HG03095 (cell line): ENCODE results near the gene KRT74.
"Not testable (repeated sequence)": the region's sequence is repeated elsewhere in the genome, so short reads cannot be mapped to it uniquely, and the experiment has no call there.

Experiments
- ATAC-seq: cut with Tn5 transposase; IDR thresholded peaks from one replicate; pipeline ENCODE4 v1.9.1; 2021; ENCODE audit warnings: moderate library complexity; ENCODE audit not compliant: unreplicated experiment

KRT74 gene

GRCh38 chr12:52603314-52603713 is 29.7 kb upstream of the KRT74 start:
- no peak for ATAC-seq

GRCh38 chr12:52602552-52602951 is 28.9 kb upstream of the KRT74 start:
- ATAC-seq, result no peak

GRCh38 chr12:52601671-52602070 is 28.0 kb upstream of the KRT74 start:
- no peak for ATAC-seq

- ATAC-seq, result no peak
Observed at GRCh38 chr12:52600941-52601481, 27.4 kb upstream of the KRT74 start, which contains the start of gene KRT72. Gene KRT72 (minus strand): TSS chr12:52601463. CDS start chr12:52601452, 11 bp downstream.

GRCh38 chr12:52600475-52600874 is 26.8 kb upstream of the KRT74 start:
- ATAC-seq, result no peak

- ATAC-seq, result no peak
Observed at GRCh38 chr12:52600071-52600470, 26.4 kb upstream of the KRT74 start.

GRCh38 chr12:52598966-52599365 is 25.3 kb upstream of the KRT74 start:
- no peak for ATAC-seq

- not testable (repeated sequence) for ATAC-seq
Observed at GRCh38 chr12:52594237-52594636, 20.6 kb upstream of the KRT74 start.

GRCh38 chr12:52591521-52591920 is 17.9 kb upstream of the KRT74 start:
- ATAC-seq, result no peak

- ATAC-seq, result no peak
Observed at GRCh38 chr12:52590021-52590420, 16.4 kb upstream of the KRT74 start.

GRCh38 chr12:52587563-52587962 is 13.9 kb upstream of the KRT74 start:
- ATAC-seq, result no peak

GRCh38 chr12:52585946-52586345 is 12.3 kb upstream of the KRT74 start:
- ATAC-seq, result no peak

GRCh38 chr12:52585066-52585465 is 11.4 kb upstream of the KRT74 start:
- ATAC-seq, result no peak

- ATAC-seq, result no peak
Observed at GRCh38 chr12:52584156-52584682, 10.6 kb upstream of the KRT74 start.

GRCh38 chr12:52582971-52583456 is 9.4 kb upstream of the KRT74 start:
- ATAC-seq, result no peak

- ATAC-seq, result no peak
Observed at GRCh38 chr12:52582486-52582885, 8.8 kb upstream of the KRT74 start.

- ATAC-seq, result no peak
Observed at GRCh38 chr12:52581481-52581880, 7.8 kb upstream of the KRT74 start.

- no peak for ATAC-seq
Observed at GRCh38 chr12:52581066-52581465, 7.4 kb upstream of the KRT74 start.

GRCh38 chr12:52580496-52580895 is 6.9 kb upstream of the KRT74 start:
- no peak for ATAC-seq

GRCh38 chr12:52579468-52580465 is 6.1 kb upstream of the KRT74 start:
- no peak for ATAC-seq

GRCh38 chr12:52578469-52578868 is 4.8 kb upstream of the KRT74 start:
- ATAC-seq, result no peak

GRCh38 chr12:52577316-52577715 is 3.7 kb upstream of the KRT74 start:
- no peak for ATAC-seq
